ENCODE measurements around the gene PHC2.
"Not testable (repeated sequence)": the region's sequence is repeated elsewhere in the genome, so short reads cannot be mapped to it uniquely, and the experiment has no call there.

Gene PHC2

GRCh38 chr1:33314416-33314815, 116.5 kb downstream of the PHC2 start:
- H3K9me3 ChIP-seq (ENCODE audit: control insufficient read depth in 1 of 2, low read length in 2 of 2), result no peaks in the 10 kb centered on the region
- H3K4me1 ChIP-seq (ENCODE audit: control insufficient read depth in 1 of 2, insufficient read depth in 2 of 2, low read length in 2 of 2), result no peaks in the 10 kb centered on the region
- H3K4me3 ChIP-seq (ENCODE audit: low read depth in 1 of 2, low read length in 2 of 2), result no peak overlapping the region
- no peak overlapping the region for H3K27ac ChIP-seq (ENCODE audit: low read length)
- H3K36me3 ChIP-seq (ENCODE audit: control insufficient read depth in 1 of 2, insufficient read depth in 2 of 2, low read length in 2 of 2), result no peaks in the 10 kb centered on the region
- H3K27me3 ChIP-seq (ENCODE audit: low read depth, low read length), result no peaks in the 10 kb centered on the region

GRCh38 chr1:33312413-33312749, 118.5 kb downstream of the PHC2 start:
- Histone ChIP-seq H3K4me1 (ENCODE audit: control insufficient read depth in 1 of 2, insufficient read depth in 2 of 2, low read length in 2 of 2) (no peaks in the 10 kb centered on the region), H3K36me3 (ENCODE audit: control insufficient read depth in 1 of 2, insufficient read depth in 2 of 2, low read length in 2 of 2) (no peaks in the 10 kb centered on the region), H3K4me3 (ENCODE audit: low read depth in 1 of 2, low read length in 2 of 2) (no peak overlapping the region), H3K27me3 (ENCODE audit: low read depth, low read length) (no peaks in the 10 kb centered on the region), H3K27ac (ENCODE audit: low read length) (no peak overlapping the region), H3K9me3 (ENCODE audit: control insufficient read depth in 1 of 2, low read length in 2 of 2) (no peaks in the 10 kb centered on the region)

- Histone ChIP-seq H3K9me3 (ENCODE audit: control insufficient read depth in 1 of 2, low read length in 2 of 2) (no peaks in the 10 kb centered on the region), H3K27ac (ENCODE audit: low read length) (no peak overlapping the region), H3K27me3 (ENCODE audit: low read depth, low read length) (no peaks in the 10 kb centered on the region), H3K4me3 (ENCODE audit: low read depth in 1 of 2, low read length in 2 of 2) (no peak overlapping the region), H3K36me3 (ENCODE audit: control insufficient read depth in 1 of 2, insufficient read depth in 2 of 2, low read length in 2 of 2) (no peaks in the 10 kb centered on the region), H3K4me1 (ENCODE audit: control insufficient read depth in 1 of 2, insufficient read depth in 2 of 2, low read length in 2 of 2) (peaks cover 0 to 4% of the 10 kb centered on the region in 2 donors)
These were observed 119.0 kb downstream of the PHC2 start for GRCh38 chr1:33311706-33312412.

- Histone ChIP-seq H3K4me3 (ENCODE audit: low read depth in 1 of 2, low read length in 2 of 2) (no peak overlapping the region), H3K4me1 (ENCODE audit: control insufficient read depth in 1 of 2, insufficient read depth in 2 of 2, low read length in 2 of 2) (peaks cover 0 to 11% of the 10 kb centered on the region in 2 donors), H3K36me3 (ENCODE audit: control insufficient read depth in 1 of 2, insufficient read depth in 2 of 2, low read length in 2 of 2) (no peaks in the 10 kb centered on the region), H3K9me3 (ENCODE audit: control insufficient read depth in 1 of 2, low read length in 2 of 2) (no peaks in the 10 kb centered on the region), H3K27ac (ENCODE audit: low read length) (no peak overlapping the region), H3K27me3 (ENCODE audit: low read depth, low read length) (no peaks in the 10 kb centered on the region)
These were observed 120.2 kb downstream of the PHC2 start for GRCh38 chr1:33310702-33311101.

GRCh38 chr1:33309351-33309750, 121.5 kb downstream of the PHC2 start:
- not testable (repeated sequence) for H3K27ac ChIP-seq (ENCODE audit: low read length); H3K4me3 ChIP-seq (ENCODE audit: low read depth in 1 of 2, low read length in 2 of 2); H3K36me3 ChIP-seq (ENCODE audit: control insufficient read depth in 1 of 2, insufficient read depth in 2 of 2, low read length in 2 of 2); H3K9me3 ChIP-seq (ENCODE audit: control insufficient read depth in 1 of 2, low read length in 2 of 2); H3K27me3 ChIP-seq (ENCODE audit: low read depth, low read length)
- H3K4me1 ChIP-seq (ENCODE audit: control insufficient read depth in 1 of 2, insufficient read depth in 2 of 2, low read length in 2 of 2), result peaks cover 0 to 11% of the 10 kb centered on the region in 2 donors

- Histone ChIP-seq H3K27ac (ENCODE audit: low read length) (no peak overlapping the region), H3K36me3 (ENCODE audit: control insufficient read depth in 1 of 2, insufficient read depth in 2 of 2, low read length in 2 of 2) (no peaks in the 10 kb centered on the region), H3K9me3 (ENCODE audit: control insufficient read depth in 1 of 2, low read length in 2 of 2) (no peaks in the 10 kb centered on the region), H3K4me1 (ENCODE audit: control insufficient read depth in 1 of 2, insufficient read depth in 2 of 2, low read length in 2 of 2) (peaks cover 0 to 11% of the 10 kb centered on the region in 2 donors), H3K4me3 (ENCODE audit: low read depth in 1 of 2, low read length in 2 of 2) (no peak overlapping the region), H3K27me3 (ENCODE audit: low read depth, low read length) (no peaks in the 10 kb centered on the region)
These were observed 123.4 kb downstream of the PHC2 start for GRCh38 chr1:33307494-33307864.

GRCh38 chr1:33306653-33307493, 124.0 kb downstream of the PHC2 start:
- Histone ChIP-seq H3K27ac (ENCODE audit: low read length) (no peak overlapping the region), H3K9me3 (ENCODE audit: control insufficient read depth in 1 of 2, low read length in 2 of 2) (no peaks in the 10 kb centered on the region), H3K4me1 (ENCODE audit: control insufficient read depth in 1 of 2, insufficient read depth in 2 of 2, low read length in 2 of 2) (peaks cover 0 to 11% of the 10 kb centered on the region in 2 donors), H3K4me3 (ENCODE audit: low read depth in 1 of 2, low read length in 2 of 2) (peak overlapping the region in 1 of 2 donors; percentile 49), H3K27me3 (ENCODE audit: low read depth, low read length) (no peaks in the 10 kb centered on the region), H3K36me3 (ENCODE audit: control insufficient read depth in 1 of 2, insufficient read depth in 2 of 2, low read length in 2 of 2) (no peaks in the 10 kb centered on the region)

- H3K4me1 ChIP-seq (ENCODE audit: control insufficient read depth in 1 of 2, insufficient read depth in 2 of 2, low read length in 2 of 2), result peaks cover 0 to 16% of the 10 kb centered on the region in 2 donors
- H3K36me3 ChIP-seq (ENCODE audit: control insufficient read depth in 1 of 2, insufficient read depth in 2 of 2, low read length in 2 of 2), result no peaks in the 10 kb centered on the region
- H3K4me3 ChIP-seq (ENCODE audit: low read depth in 1 of 2, low read length in 2 of 2), result peak overlapping the region in 1 of 2 donors; percentile 49
- H3K27ac ChIP-seq (ENCODE audit: low read length), result no peak overlapping the region
- H3K9me3 ChIP-seq (ENCODE audit: control insufficient read depth in 1 of 2, low read length in 2 of 2), result no peaks in the 10 kb centered on the region
- H3K27me3 ChIP-seq (ENCODE audit: low read depth, low read length), result no peaks in the 10 kb centered on the region
These were observed 124.9 kb downstream of the PHC2 start for GRCh38 chr1:33305816-33306652.

- H3K36me3 ChIP-seq (ENCODE audit: control insufficient read depth in 1 of 2, insufficient read depth in 2 of 2, low read length in 2 of 2), result no peaks in the 10 kb centered on the region
- H3K4me3 ChIP-seq (ENCODE audit: low read depth in 1 of 2, low read length in 2 of 2), result no peak overlapping the region
- H3K27me3 ChIP-seq (ENCODE audit: low read depth, low read length), result no peaks in the 10 kb centered on the region
- H3K4me1 ChIP-seq (ENCODE audit: control insufficient read depth in 1 of 2, insufficient read depth in 2 of 2, low read length in 2 of 2), result peaks cover 0 to 25% of the 10 kb centered on the region in 2 donors
- no peaks in the 10 kb centered on the region for H3K9me3 ChIP-seq (ENCODE audit: control insufficient read depth in 1 of 2, low read length in 2 of 2)
- H3K27ac ChIP-seq (ENCODE audit: low read length), result no peak overlapping the region
These were observed 125.9 kb downstream of the PHC2 start for GRCh38 chr1:33305016-33305415.

- Histone ChIP-seq H3K4me3 (ENCODE audit: low read depth in 1 of 2, low read length in 2 of 2) (no peak overlapping the region), H3K27ac (ENCODE audit: low read length) (no peak overlapping the region), H3K36me3 (ENCODE audit: control insufficient read depth in 1 of 2, insufficient read depth in 2 of 2, low read length in 2 of 2) (peaks cover 4 to 21% of the 10 kb centered on the region in 2 donors), H3K9me3 (ENCODE audit: control insufficient read depth in 1 of 2, low read length in 2 of 2) (no peaks in the 10 kb centered on the region), H3K4me1 (ENCODE audit: control insufficient read depth in 1 of 2, insufficient read depth in 2 of 2, low read length in 2 of 2) (peaks cover 0 to 25% of the 10 kb centered on the region in 2 donors), H3K27me3 (ENCODE audit: low read depth, low read length) (no peaks in the 10 kb centered on the region)
These were observed 128.6 kb downstream of the PHC2 start for GRCh38 chr1:33302325-33302724.
